ENCODE data around the gene RHNO1.

Gene RHNO1

GRCh38 chr12:2937500-2937899 lies 60.5 kb downstream of the RHNO1 start:
- no peak overlapping the region for H3K4me3 ChIP-seq (ENCODE audit: control insufficient read depth, low read depth, low read length)
- TF ChIP-seq, protein P1, sequence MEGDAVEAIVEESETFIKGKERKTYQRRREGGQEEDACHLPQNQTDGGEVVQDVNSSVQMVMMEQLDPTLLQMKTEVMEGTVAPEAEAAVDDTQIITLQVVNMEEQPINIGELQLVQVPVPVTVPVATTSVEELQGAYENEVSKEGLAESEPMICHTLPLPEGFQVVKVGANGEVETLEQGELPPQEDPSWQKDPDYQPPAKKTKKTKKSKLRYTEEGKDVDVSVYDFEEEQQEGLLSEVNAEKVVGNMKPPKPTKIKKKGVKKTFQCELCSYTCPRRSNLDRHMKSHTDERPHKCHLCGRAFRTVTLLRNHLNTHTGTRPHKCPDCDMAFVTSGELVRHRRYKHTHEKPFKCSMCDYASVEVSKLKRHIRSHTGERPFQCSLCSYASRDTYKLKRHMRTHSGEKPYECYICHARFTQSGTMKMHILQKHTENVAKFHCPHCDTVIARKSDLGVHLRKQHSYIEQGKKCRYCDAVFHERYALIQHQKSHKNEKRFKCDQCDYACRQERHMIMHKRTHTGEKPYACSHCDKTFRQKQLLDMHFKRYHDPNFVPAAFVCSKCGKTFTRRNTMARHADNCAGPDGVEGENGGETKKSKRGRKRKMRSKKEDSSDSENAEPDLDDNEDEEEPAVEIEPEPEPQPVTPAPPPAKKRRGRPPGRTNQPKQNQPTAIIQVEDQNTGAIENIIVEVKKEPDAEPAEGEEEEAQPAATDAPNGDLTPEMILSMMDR (conservative IDR thresholded peaks at IDR 0.05; ENCODE audit: control insufficient read depth, insufficient read depth, low read depth, low read length) = no peak
- DNase-seq (ENCODE audit: low read depth) = no peak
